B cell (primary cell): ENCODE results near the gene GPR62.

Experiments used
- CTCF ChIP-seq: fragments of 200-600 bp; IDR thresholded peaks from one replicate; pipeline ENCODE4 v1.8.0; 2022; ENCODE audit warnings: antibody characterized with exemption, mild to moderate bottlenecking
- EZH2 ChIP-seq: IDR thresholded peaks from 2 replicates; pipeline ENCODE4 v1.6.1; 2012; ENCODE audit warnings: borderline replicate concordance, low read depth, mild to moderate bottlenecking, moderate library complexity, low read length; ENCODE audit not compliant: insufficient read depth, poor library complexity, severe bottlenecking

- TF ChIP-seq CTCF (no peak), EZH2 (no peak)
Observed at GRCh38 chr3:52005571-52005986, 50.4 kb downstream of the GPR62 start.
